IMR-90 (cell line): ENCODE results near the gene PSMD11. TPM values are rescaled to one million over a fixed set of nuclear protein-coding genes. Genes with fewer than 3 reads are reported as not detected.

ENCODE experiments used
- ATAC-seq: fragments of 200-7000 bp; cut with Tn5 transposase; 2 replicates; pipeline ENCODE4 v1.9.1; 2020; ENCODE audit warnings: low read depth, mild to moderate bottlenecking, moderate library complexity
- BruUV-seq: library from RNA; stranded (reverse); fragments of 400-500 nt; replicated peaks from 2 replicates; lab custom pipeline; 2021; lab: Mats Ljungman, UMichigan
- CTCF ChIA-PET: fragments of 300-600 bp; formaldehyde crosslinking; extraction: SDS; loops from one replicate; lab custom pipeline; 2021; ENCODE audit warnings: antibody characterized with exemption; lab: Yijun Ruan, JAX
- POLR2A ChIA-PET: fragments of 300-600 bp; sonication (Branson Sonifier 250); formaldehyde crosslinking; loops from one replicate; lab custom pipeline; 2022; ENCODE audit warnings: antibody characterized with exemption; ENCODE audit not compliant: unreplicated experiment; lab: Charles Lee
- DNase-seq: peaks from one replicate; pipeline ENCODE4 v3.0.0; 2013
- H2AFZ ChIP-seq: replicated peaks from 2 replicates; pipeline ENCODE3; 2013; ENCODE audit warnings: low read length, mild to moderate bottlenecking; ENCODE audit not compliant: poor library complexity
- H2AK5ac ChIP-seq: 2 replicates; pipeline ENCODE4 v1.6.1; 2013; ENCODE audit warnings: low read depth, low read length, inconsistent platforms
- H2AK9ac ChIP-seq: replicated peaks from 2 replicates; pipeline ENCODE3; 2013; ENCODE audit warnings: mild to moderate bottlenecking, low read depth, low read length, moderate library complexity; ENCODE audit not compliant: poor library complexity
- H2BK120ac ChIP-seq: 2 replicates; pipeline ENCODE4 v1.6.1; 2013; ENCODE audit warnings: low read depth, low read length, inconsistent platforms
- H2BK15ac ChIP-seq: 3 replicates; pipeline ENCODE4 v1.6.1; 2013; ENCODE audit warnings: low read depth, low read length, inconsistent platforms
- H2BK20ac ChIP-seq: 2 replicates; pipeline ENCODE4 v1.6.1; 2013; ENCODE audit warnings: low read depth, mild to moderate bottlenecking, inconsistent platforms, low read length, moderate library complexity
- H2BK5ac ChIP-seq: 2 replicates; pipeline ENCODE4 v1.6.1; 2013; ENCODE audit warnings: mild to moderate bottlenecking, low read depth, low read length, inconsistent platforms; ENCODE audit not compliant: poor library complexity, severe bottlenecking
- H3K14ac ChIP-seq: replicated peaks from 2 replicates; pipeline ENCODE4 v1.6.1; 2013; ENCODE audit warnings: low read depth, low read length, inconsistent platforms
- H3K18ac ChIP-seq: 2 replicates; pipeline ENCODE4 v1.6.1; 2013; ENCODE audit warnings: low read depth, low read length, control low read depth
- H3K23ac ChIP-seq: 2 replicates; pipeline ENCODE4 v1.6.1; 2013; ENCODE audit warnings: low read depth, low read length, inconsistent platforms
- H3K27ac ChIP-seq: 2 replicates; pipeline ENCODE4 v1.5.1; 2013; ENCODE audit warnings: mild to moderate bottlenecking, control low read depth, low read length; ENCODE audit not compliant: insufficient read depth
- H3K27me3 ChIP-seq: 2 replicates; pipeline ENCODE4 v1.6.1; 2013; ENCODE audit warnings: low read length; ENCODE audit not compliant: control insufficient read depth, insufficient read depth
- H3K36me3 ChIP-seq: 2 replicates; pipeline ENCODE4 v1.6.1; 2013; ENCODE audit warnings: low read length, mixed read lengths; ENCODE audit not compliant: control insufficient read depth, insufficient read depth
- H3K4ac ChIP-seq: 2 replicates; pipeline ENCODE4 v1.6.1; 2013; ENCODE audit warnings: low read depth, low read length, inconsistent platforms
- H3K4me1 ChIP-seq: 2 replicates; pipeline ENCODE4 v1.6.1; 2013; ENCODE audit warnings: low read length, mixed read lengths; ENCODE audit not compliant: control insufficient read depth, insufficient read depth
- H3K4me2 ChIP-seq: 2 replicates; pipeline ENCODE4 v1.6.1; 2013; ENCODE audit warnings: low read depth, mild to moderate bottlenecking, control low read depth, low read length, moderate library complexity
- H3K4me3 ChIP-seq: 2 replicates; pipeline ENCODE4 v1.5.1; 2013; ENCODE audit warnings: low read depth, mild to moderate bottlenecking, control low read depth, low read length, moderate library complexity; ENCODE audit not compliant: insufficient read depth
- H3K56ac ChIP-seq: 2 replicates; pipeline ENCODE4 v1.6.1; 2013; ENCODE audit warnings: low read length, inconsistent platforms; ENCODE audit not compliant: insufficient read depth; ENCODE audit errors: extremely low read depth
- H3K79me1 ChIP-seq, 2 experiments: 2 replicates each; pipeline ENCODE4 v1.6.1; 2013; ENCODE audit warnings: low read length in 2 of 2, inconsistent platforms in 1 of 2, low read depth in 1 of 2
- H3K9ac ChIP-seq: 2 replicates; pipeline ENCODE4 v1.6.1; 2013; ENCODE audit warnings: low read depth, low read length, control low read depth
- H3K9me1 ChIP-seq: 2 replicates; pipeline ENCODE4 v1.6.1; 2013; ENCODE audit warnings: low read length, inconsistent platforms; ENCODE audit not compliant: insufficient read depth
- H3K9me3 ChIP-seq: 2 replicates; pipeline ENCODE4 v1.6.1; 2013; ENCODE audit warnings: low read length; ENCODE audit not compliant: control insufficient read depth, insufficient read depth
- H4K20me1 ChIP-seq: 2 replicates; pipeline ENCODE4 v1.6.1; 2013; ENCODE audit warnings: low read length, inconsistent platforms; ENCODE audit not compliant: insufficient read depth
- H4K5ac ChIP-seq: 2 replicates; pipeline ENCODE4 v1.6.1; 2013; ENCODE audit warnings: mild to moderate bottlenecking, low read depth, low read length, control low read depth
- H4K8ac ChIP-seq, 2 experiments: 2 replicates each; pipeline ENCODE4 v1.6.1; 2013; ENCODE audit warnings: low read depth in 2 of 2, low read length in 2 of 2, control low read depth in 1 of 2, inconsistent platforms in 1 of 2
- H4K91ac ChIP-seq: 2 replicates; pipeline ENCODE4 v1.6.1; 2013; ENCODE audit warnings: low read depth, low read length, inconsistent platforms; ENCODE audit not compliant: insufficient read depth
- BHLHE40 ChIP-seq: fragments of 150-350 bp; IDR thresholded peaks from 2 replicates; pipeline ENCODE4 v1.6.1; 2016; ENCODE audit warnings: mild to moderate bottlenecking, low read depth, low read length
- CEBPB ChIP-seq: IDR thresholded peaks from 2 replicates; pipeline ENCODE4 v1.6.1; 2012; ENCODE audit warnings: low read depth, low read length, improper control_type of control experiment
- CHD1 ChIP-seq: IDR thresholded peaks from 2 replicates; pipeline ENCODE4 v1.6.1; 2012; ENCODE audit warnings: low read depth, low read length, improper control_type of control experiment
- ELK1 ChIP-seq: fragments of 150-350 bp; IDR thresholded peaks from 2 replicates; pipeline ENCODE4 v1.6.1; 2016; ENCODE audit warnings: low read depth, mild to moderate bottlenecking, low read length, moderate library complexity, borderline replicate concordance
- FOS ChIP-seq: fragments of 150-350 bp; IDR thresholded peaks from 2 replicates; pipeline ENCODE4 v1.6.1; 2016; ENCODE audit warnings: low read depth, low read length
- MAFK ChIP-seq: IDR thresholded peaks from 2 replicates; pipeline ENCODE4 v1.6.1; 2012; ENCODE audit warnings: low read depth, low read length, improper control_type of control experiment
- MAZ ChIP-seq: IDR thresholded peaks from 2 replicates; pipeline ENCODE4 v1.6.1; 2012; ENCODE audit warnings: low read depth, mild to moderate bottlenecking, low read length, improper control_type of control experiment, moderate library complexity, borderline replicate concordance
- MXI1 ChIP-seq: IDR thresholded peaks from 2 replicates; pipeline ENCODE4 v1.6.1; 2012; ENCODE audit warnings: low read depth, mild to moderate bottlenecking, low read length, moderate library complexity, borderline replicate concordance
- NFE2L2 ChIP-seq: fragments of 150-350 bp; IDR thresholded peaks from 2 replicates; pipeline ENCODE4 v1.6.1; 2016; ENCODE audit warnings: low read depth, mild to moderate bottlenecking, low read length
- POLR2A ChIP-seq: IDR thresholded peaks from 2 replicates; pipeline ENCODE4 v1.6.1; 2012; ENCODE audit warnings: mild to moderate bottlenecking, low read depth, low read length
- RAD21 ChIP-seq: IDR thresholded peaks from 2 replicates; pipeline ENCODE4 v1.6.1; 2012; ENCODE audit warnings: low read length, improper control_type of control experiment
- RCOR1 ChIP-seq: IDR thresholded peaks from 2 replicates; pipeline ENCODE4 v1.6.1; 2012; ENCODE audit warnings: mild to moderate bottlenecking, low read length, improper control_type of control experiment; ENCODE audit not compliant: insufficient replicate concordance
- RFX5 ChIP-seq: IDR thresholded peaks from 2 replicates; pipeline ENCODE4 v1.8.0; 2012; ENCODE audit warnings: low read depth, mild to moderate bottlenecking, low read length, moderate library complexity
- SMC3 ChIP-seq: fragments of 150-350 bp; IDR thresholded peaks from 2 replicates; pipeline ENCODE4 v1.6.1; 2016; ENCODE audit warnings: low read depth, mild to moderate bottlenecking, antibody characterized with exemption, low read length, moderate library complexity
- USF2 ChIP-seq: fragments of 150-350 bp; IDR thresholded peaks from 2 replicates; pipeline ENCODE4 v1.6.1; 2017; ENCODE audit warnings: mild to moderate bottlenecking, antibody characterized with exemption, low read length, low read depth
- WGBS, 2 experiments: methylation state at CpG; one replicate each; pipeline versions ENCODE4 v1.1.5 to v1.1.7; 2013; ENCODE audit warnings: missing lambda C conversion rate in 2 of 2; ENCODE audit not compliant: insufficient read length in 1 of 2; ENCODE audit errors: extremely low coverage in 2 of 2; 5-methylcytosine and 5-hydroxymethylcytosine counted together
- dilution Hi-C: fragments of 300-500 bp; cut with HindIII; formaldehyde crosslinking; loops from one replicate; pipeline ENCODE4 v1.14.3; 2018; ENCODE audit warnings: low sequenced_read_pairs; ENCODE audit not compliant: unreplicated experiment
- in situ Hi-C: fragments of 300-500 bp; cut with MboI; formaldehyde crosslinking; loops from 3 replicates; pipeline ENCODE4 v1.14.3; 2019; ENCODE audit warnings: low sequenced_read_pairs, inconsistent platforms, mixed read lengths
- intact Hi-C: fragments of 100-400 bp; cut with micrococcal nuclease; formaldehyde crosslinking; loops from 2 replicates; pipeline ENCODE4 v1.10.0; 2022
- polyA plus RNA-seq, 3 experiments: library from polyadenylated mRNA; depleted of rRNA; stranded (reverse); fragments of >200 nt; gene quantifications; 2 replicates each; pipeline ENCODE4 v1.2.3, GENCODE V29; 2012; ENCODE audit warnings: low replicate concordance in 1 of 3
- total RNA-seq: library from RNA; depleted of rRNA; stranded (reverse); fragments of >200 nt; gene quantifications from 2 replicates; pipeline ENCODE4 v1.2.3, GENCODE V29; 2012
- TF ChIP-seq, protein P1 (sequence below): conservative IDR thresholded peaks from 2 replicates; pipeline ENCODE4 v1.5.1; 2012; ENCODE audit warnings: mild to moderate bottlenecking, low read depth, low read length, improper control_type of control experiment

PSMD11 gene
- total and polyA plus RNA-seq, 2 of the 4 experiments (the other 2 are of a cell fraction) = 64.7 to 85.9 TPM

GRCh38 chr17:32451879-32452278 is 7.6 kb downstream of the PSMD11 start:
- Histone ChIP-seq H3K14ac (no peak overlapping the region), H3K4me3 (no peak overlapping the region), H2AFZ (no peak overlapping the region), H3K9me1 (no peaks in the 10 kb centered on the region; the same call in 1 of the 2 replicates), H3K9ac (no peak overlapping the region), H3K79me1 (peaks cover 34 to 41% of the 10 kb centered on the region in 2 experiments), H3K4ac (no peak overlapping the region), H2AK9ac (no peak overlapping the region), H3K18ac (no peak overlapping the region), H4K8ac (no peak overlapping the region), H3K4me2 (no peak overlapping the region), H3K56ac (no peak overlapping the region), H4K5ac (no peak overlapping the region), H3K23ac (no peak overlapping the region), H3K27me3 (no peaks in the 10 kb centered on the region), H3K9me3 (no peaks in the 10 kb centered on the region), H2BK120ac (no peak overlapping the region), H4K20me1 (peaks cover 31% of the 10 kb centered on the region; the same call in 1 of the 2 replicates), H4K91ac (no peak overlapping the region), H3K4me1 (peaks cover 2% of the 10 kb centered on the region; the same call in 1 of the 2 replicates), H3K36me3 (peaks cover 36% of the 10 kb centered on the region), H2AK5ac (no peak overlapping the region), H2BK5ac (no peak overlapping the region), H2BK15ac (no peak overlapping the region), H3K27ac (no peak overlapping the region), H2BK20ac (no peak overlapping the region)
- dilution Hi-C loops (no loop called here), in situ Hi-C loops (no loop called here), intact Hi-C loops (no loop called here)
- POLR2A ChIA-PET = no interaction called here
- CTCF ChIA-PET = no interaction called here
- DNase-seq = no peak
- peak; percentile 40 for ATAC-seq
- TF ChIP-seq MXI1 = no peak
- no peak for TF ChIP-seq MAZ
- no peak for TF ChIP-seq CHD1
- no peak for TF ChIP-seq RFX5
- no peak for TF ChIP-seq USF2
- no peak for TF ChIP-seq CEBPB
- TF ChIP-seq ELK1 = no peak
- TF ChIP-seq SMC3 = no peak
- no peak for TF ChIP-seq BHLHE40
- TF ChIP-seq RCOR1 = no peak
- TF ChIP-seq, protein P1, sequence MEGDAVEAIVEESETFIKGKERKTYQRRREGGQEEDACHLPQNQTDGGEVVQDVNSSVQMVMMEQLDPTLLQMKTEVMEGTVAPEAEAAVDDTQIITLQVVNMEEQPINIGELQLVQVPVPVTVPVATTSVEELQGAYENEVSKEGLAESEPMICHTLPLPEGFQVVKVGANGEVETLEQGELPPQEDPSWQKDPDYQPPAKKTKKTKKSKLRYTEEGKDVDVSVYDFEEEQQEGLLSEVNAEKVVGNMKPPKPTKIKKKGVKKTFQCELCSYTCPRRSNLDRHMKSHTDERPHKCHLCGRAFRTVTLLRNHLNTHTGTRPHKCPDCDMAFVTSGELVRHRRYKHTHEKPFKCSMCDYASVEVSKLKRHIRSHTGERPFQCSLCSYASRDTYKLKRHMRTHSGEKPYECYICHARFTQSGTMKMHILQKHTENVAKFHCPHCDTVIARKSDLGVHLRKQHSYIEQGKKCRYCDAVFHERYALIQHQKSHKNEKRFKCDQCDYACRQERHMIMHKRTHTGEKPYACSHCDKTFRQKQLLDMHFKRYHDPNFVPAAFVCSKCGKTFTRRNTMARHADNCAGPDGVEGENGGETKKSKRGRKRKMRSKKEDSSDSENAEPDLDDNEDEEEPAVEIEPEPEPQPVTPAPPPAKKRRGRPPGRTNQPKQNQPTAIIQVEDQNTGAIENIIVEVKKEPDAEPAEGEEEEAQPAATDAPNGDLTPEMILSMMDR = no peak
- TF ChIP-seq FOS = no peak
- no peak for TF ChIP-seq POLR2A
- TF ChIP-seq NFE2L2 = no peak
- no peak for TF ChIP-seq MAFK
- TF ChIP-seq RAD21 = no peak
- no CpG with 5 or more reads among the region's 2 CpGs for WGBS, 2 experiments
- no TSS peak for BruUV-seq
